Stimulated activated CD4-positive, alpha-beta T cell treated with anti-CD3 and anti-CD28 coated beads, Interleukin-2, amount 100 ng/mL, for 24 hours (primary cell): ENCODE measurements around the gene PTTG1IP2.

Experiments
- DNase-seq, 2 donors: peaks; one replicate each; pipeline ENCODE4 v3.0.0-alpha.2; 2020

PTTG1IP2 gene

GRCh38 chr7:90484706-90485105 is 15.3 kb downstream of the PTTG1IP2 start:
- no peak for DNase-seq

- no peak for DNase-seq
These were observed 16.4 kb downstream of the PTTG1IP2 start for GRCh38 chr7:90485734-90486316.

GRCh38 chr7:90487808-90488207 is 18.4 kb downstream of the PTTG1IP2 start:
- no peak for DNase-seq

GRCh38 chr7:90488220-90488619 is 18.8 kb downstream of the PTTG1IP2 start:
- DNase-seq = no peak

GRCh38 chr7:90492250-90492649 is 22.8 kb downstream of the PTTG1IP2 start:
- no peak for DNase-seq

- DNase-seq = no peak
These were observed 25.8 kb downstream of the PTTG1IP2 start for GRCh38 chr7:90495241-90495640.

GRCh38 chr7:90502539-90502938 is 33.1 kb downstream of the PTTG1IP2 start:
- no peak for DNase-seq

- no peak for DNase-seq
These were observed 33.9 kb downstream of the PTTG1IP2 start for GRCh38 chr7:90503367-90503766.

GRCh38 chr7:90507692-90508091 is 38.3 kb downstream of the PTTG1IP2 start:
- no peak for DNase-seq

GRCh38 chr7:90511776-90512175 is 42.3 kb downstream of the PTTG1IP2 start:
- no peak for DNase-seq

GRCh38 chr7:90512821-90513254 is 43.4 kb downstream of the PTTG1IP2 start:
- DNase-seq = no peak

GRCh38 chr7:90516257-90516656 is 46.8 kb downstream of the PTTG1IP2 start:
- DNase-seq = no peak

GRCh38 chr7:90518630-90519029 is 49.2 kb downstream of the PTTG1IP2 start:
- no peak for DNase-seq

- DNase-seq = no peak
These were observed 51.0 kb downstream of the PTTG1IP2 start for GRCh38 chr7:90520484-90520883.

GRCh38 chr7:90530263-90530662 is 60.8 kb downstream of the PTTG1IP2 start:
- DNase-seq = no peak

GRCh38 chr7:90532231-90532929 is 62.9 kb downstream of the PTTG1IP2 start:
- no peak for DNase-seq

- DNase-seq = no peak
These were observed 67.0 kb downstream of the PTTG1IP2 start for GRCh38 chr7:90536449-90536848.

- no peak for DNase-seq
These were observed 69.0 kb downstream of the PTTG1IP2 start for GRCh38 chr7:90538405-90538804.

GRCh38 chr7:90540406-90540805 is 71.0 kb downstream of the PTTG1IP2 start:
- DNase-seq = no peak

GRCh38 chr7:90551036-90551435 is 81.6 kb downstream of the PTTG1IP2 start:
- no peak for DNase-seq

- no peak for DNase-seq
These were observed 83.1 kb downstream of the PTTG1IP2 start for GRCh38 chr7:90552521-90552920.

- DNase-seq = no peak
These were observed 91.3 kb downstream of the PTTG1IP2 start for GRCh38 chr7:90560730-90561129.
